ENCODE data around the gene PRR36. TPM values are rescaled to one million over a fixed set of nuclear protein-coding genes. Genes with fewer than 3 reads are reported as not detected.

Gene PRR36
- total RNA-seq, 1 experiment from 2014 or later, result 3.3 TPM

- CTCF ChIA-PET, result interaction anchor here (0.5 to 1.8 kb wide), 6 partner anchors 14 to 183 kb away, joined by 3 to 11 read pairs (median 7); partner anchors contain the start of genes MAP2K7 and SNAPC2
- Histone ChIP-seq H3K9me3 (ENCODE audit: low read depth, low read length, poor library complexity, severe bottlenecking) (no peaks in the 10 kb centered on the region), H3K4me3 (ENCODE audit: low read depth, low read length, poor library complexity, severe bottlenecking) (peak overlapping the region; percentile 53), H3K4me1 (ENCODE audit: insufficient read depth, low read length, poor library complexity, severe bottlenecking) (peaks cover 42% of the 10 kb centered on the region), H3K36me3 (ENCODE audit: insufficient read depth, low read length, poor library complexity, severe bottlenecking) (no peaks in the 10 kb centered on the region), H3K27ac (ENCODE audit: low read depth, low read length, poor library complexity, severe bottlenecking) (peak overlapping the region; percentile 78), H3K27me3 (replicated peaks; ENCODE audit: insufficient read depth, low read depth, low read length, poor library complexity) (no peaks in the 10 kb centered on the region)
- peak; percentile 73 for DNase-seq (ENCODE audit: low spot score)
- no TSS peak for BruUV-seq (replicated peaks)
- POLR2A ChIA-PET (ENCODE audit: low non-redundant PET), result interaction anchor here (0.6 kb wide), 1 partner anchor 521 kb away, joined by 3 read pairs; no protein-coding TSS in a partner anchor
- TF ChIP-seq EZH2 (IDR thresholded peaks at IDR 0.05; ENCODE audit: borderline replicate concordance, low read depth, low read length, poor library complexity, severe bottlenecking) (no peak), CTCF (conservative IDR thresholded peaks at IDR 0.05; ENCODE audit: low read depth, low read length) (no peak; the same call in 1 of the 2 replicates)
- intact Hi-C loops (cut with micrococcal nuclease; ENCODE audit: unreplicated experiment), result no loop called here
These were observed 4.7 kb downstream of the PRR36 start for GRCh38 chr19:7869453-7869909.

GRCh38 chr19:7868671-7869452 is 5.3 kb downstream of the PRR36 start:
- no peaks in the 10 kb centered on the region for H3K9me3 ChIP-seq (ENCODE audit: low read depth, low read length, poor library complexity, severe bottlenecking)
- peak overlapping the region; percentile 53 for H3K4me3 ChIP-seq (ENCODE audit: low read depth, low read length, poor library complexity, severe bottlenecking)
- H3K27ac ChIP-seq (ENCODE audit: low read depth, low read length, poor library complexity, severe bottlenecking), result peak overlapping the region; percentile 78
- intact Hi-C loops (cut with micrococcal nuclease; ENCODE audit: unreplicated experiment), result no loop called here
- no peaks in the 10 kb centered on the region for H3K27me3 ChIP-seq (replicated peaks; ENCODE audit: insufficient read depth, low read depth, low read length, poor library complexity)
- DNase-seq (ENCODE audit: low spot score), result peak; percentile 91
- peaks cover 42% of the 10 kb centered on the region for H3K4me1 ChIP-seq (ENCODE audit: insufficient read depth, low read length, poor library complexity, severe bottlenecking)
- no TSS peak for BruUV-seq (replicated peaks)
- no peaks in the 10 kb centered on the region for H3K36me3 ChIP-seq (ENCODE audit: insufficient read depth, low read length, poor library complexity, severe bottlenecking)
- TF ChIP-seq CTCF (conservative IDR thresholded peaks at IDR 0.05; ENCODE audit: low read depth, low read length) (peak; percentile 58; the same call in 1 of the 2 replicates), EZH2 (IDR thresholded peaks at IDR 0.05; ENCODE audit: borderline replicate concordance, low read depth, low read length, poor library complexity, severe bottlenecking) (no peak)
- POLR2A ChIA-PET (ENCODE audit: low non-redundant PET), result no interaction called here
- CTCF ChIA-PET, result interaction anchor here (0.5 to 1.8 kb wide), 7 partner anchors 15 to 727 kb away, joined by 3 to 11 read pairs (median 6); partner anchors contain the start of genes MAP2K7 and SNAPC2

- CTCF ChIA-PET, result interaction anchor here (0.6 to 1.8 kb wide), 4 partner anchors 50 to 727 kb away, joined by 3 to 11 read pairs (median 6); partner anchors contain the start of gene SNAPC2
- H3K9me3 ChIP-seq (ENCODE audit: low read depth, low read length, poor library complexity, severe bottlenecking), result no peaks in the 10 kb centered on the region
- no peaks in the 10 kb centered on the region for H3K27me3 ChIP-seq (replicated peaks; ENCODE audit: insufficient read depth, low read depth, low read length, poor library complexity)
- POLR2A ChIA-PET (ENCODE audit: low non-redundant PET), result no interaction called here
- peaks cover 37% of the 10 kb centered on the region for H3K4me1 ChIP-seq (ENCODE audit: insufficient read depth, low read length, poor library complexity, severe bottlenecking)
- intact Hi-C loops (cut with micrococcal nuclease; ENCODE audit: unreplicated experiment), result no loop called here
- no peak for DNase-seq (ENCODE audit: low spot score)
- TF ChIP-seq EZH2 (IDR thresholded peaks at IDR 0.05; ENCODE audit: borderline replicate concordance, low read depth, low read length, poor library complexity, severe bottlenecking) (no peak), CTCF (conservative IDR thresholded peaks at IDR 0.05; ENCODE audit: low read depth, low read length) (no peak)
- no TSS peak for BruUV-seq (replicated peaks)
- no peaks in the 10 kb centered on the region for H3K36me3 ChIP-seq (ENCODE audit: insufficient read depth, low read length, poor library complexity, severe bottlenecking)
- H3K27ac ChIP-seq (ENCODE audit: low read depth, low read length, poor library complexity, severe bottlenecking), result peak overlapping the region; percentile 78
- peak overlapping the region; percentile 53 for H3K4me3 ChIP-seq (ENCODE audit: low read depth, low read length, poor library complexity, severe bottlenecking)
These were observed 5.9 kb downstream of the PRR36 start for GRCh38 chr19:7868326-7868670.

All from A673 (cell line).